Endothelial cell of umbilical vein (primary cell): ENCODE data around the gene ITPRIP. TPM values are rescaled to one million over a fixed set of nuclear protein-coding genes. Genes with fewer than 3 reads are reported as not detected.

Experiments
- BruUV-seq: library from RNA; stranded (reverse); fragments of 400-500 nt; replicated peaks from 2 replicates; lab custom pipeline; 2021; lab: Mats Ljungman, UMichigan
- CTCF ChIA-PET: fragments of 300-600, 350-600 bp; sonication (Branson Sonifier 250); formaldehyde crosslinking; loops from one replicate; lab custom pipeline; 2021; ENCODE audit warnings: antibody characterized with exemption, inconsistent platforms; lab: Charles Lee
- POLR2A ChIA-PET: fragments of 300-600, 350-600 bp; sonication (Branson Sonifier 250); formaldehyde crosslinking; loops from one replicate; lab custom pipeline; 2021; ENCODE audit warnings: antibody characterized with exemption, inconsistent platforms; lab: Charles Lee
- DNase-seq: peaks from one replicate; pipeline ENCODE4 v3.0.0-alpha.2; 2011; ENCODE audit warnings: low read depth, low spot score
- FAIRE-seq: peaks from 2 replicates; lab custom pipeline; 2011; peaks lifted over from hg19 to GRCh38; lab: Jason Lieb, UNC
- H2AFZ ChIP-seq: 2 replicates; pipeline ENCODE4 v1.6.0; 2012; ENCODE audit warnings: low read depth, low read length, control low read depth, inconsistent platforms
- H3K27ac ChIP-seq: 2 replicates; pipeline ENCODE4 v1.5.1; 2011; ENCODE audit warnings: low read depth, mild to moderate bottlenecking, control low read depth, low read length, moderate library complexity; ENCODE audit not compliant: insufficient read depth
- H3K27me3 ChIP-seq, 2 experiments: 2 replicates each; pipeline versions ENCODE4 v1.6.0 to v1.6.1; 2011; ENCODE audit warnings: low read length in 2 of 2, mixed read lengths in 1 of 2; ENCODE audit not compliant: control insufficient read depth in 2 of 2, insufficient read depth in 2 of 2
- H3K36me3 ChIP-seq, 2 experiments: 2 replicates in 1 of 2; 3 replicates in 1 of 2; pipeline ENCODE4 v1.5.1; 2011; ENCODE audit warnings: low read length in 2 of 2, mild to moderate bottlenecking in 1 of 2, moderate library complexity in 1 of 2; ENCODE audit not compliant: control insufficient read depth in 2 of 2, insufficient read depth in 2 of 2; ENCODE audit errors: extremely low read depth in 1 of 2
- H3K4me1 ChIP-seq: 3 replicates; pipeline ENCODE4 v1.5.1; 2011; ENCODE audit warnings: mild to moderate bottlenecking, low read length; ENCODE audit not compliant: control insufficient read depth, insufficient read depth; ENCODE audit errors: extremely low read depth
- H3K4me2 ChIP-seq: 2 replicates; pipeline ENCODE4 v1.6.1; 2011; ENCODE audit warnings: low read length, control low read depth, mixed read lengths; ENCODE audit not compliant: insufficient read depth
- H3K4me3 ChIP-seq, 3 experiments: fragments of 200-600 bp in 1 of 3; sonication (generic), shearing (Covaris generic) in 1 of 3; replicated peaks in 1 of 3; 2 replicates each; pipeline ENCODE4 v1.5.1; 2011 to 2016; ENCODE audit warnings: control low read depth in 3 of 3, low read length in 3 of 3, mild to moderate bottlenecking in 2 of 3, inconsistent platforms in 1 of 3, low read depth in 1 of 3, moderate library complexity in 1 of 3; ENCODE audit not compliant: insufficient read depth in 1 of 3
- H3K79me2 ChIP-seq: 2 replicates; pipeline ENCODE4 v1.6.0; 2012; ENCODE audit warnings: low read length, inconsistent platforms; ENCODE audit not compliant: control insufficient read depth, insufficient read depth
- H3K9ac ChIP-seq: replicated peaks from 2 replicates; pipeline ENCODE3; 2011; ENCODE audit warnings: low read length, control low read depth; ENCODE audit not compliant: insufficient read depth; ENCODE audit errors: extremely low read depth
- H3K9me1 ChIP-seq: replicated peaks from 3 replicates; pipeline ENCODE4 v1.6.0; 2011; ENCODE audit warnings: mild to moderate bottlenecking, low read length; ENCODE audit not compliant: control insufficient read depth, insufficient read depth; ENCODE audit errors: extremely low read depth
- H3K9me3 ChIP-seq: replicated peaks from 2 replicates; pipeline ENCODE4 v1.5.1; 2012; ENCODE audit warnings: low read length, inconsistent platforms; ENCODE audit not compliant: control insufficient read depth, insufficient read depth
- H4K20me1 ChIP-seq: replicated peaks from 2 replicates; pipeline ENCODE3; 2011; ENCODE audit warnings: mild to moderate bottlenecking, low read length; ENCODE audit not compliant: control insufficient read depth, insufficient read depth; ENCODE audit errors: extremely low read depth
- EZH2 ChIP-seq: IDR thresholded peaks from 2 replicates; pipeline ENCODE4 v1.6.1; 2012; ENCODE audit warnings: borderline replicate concordance, low read depth, mild to moderate bottlenecking, moderate library complexity, low read length, inconsistent platforms; ENCODE audit not compliant: severe bottlenecking
- FOS ChIP-seq: IDR thresholded peaks from 2 replicates; pipeline ENCODE4 v1.6.1; 2011; ENCODE audit warnings: mild to moderate bottlenecking, low read length, moderate library complexity, borderline replicate concordance; ENCODE audit not compliant: insufficient read depth
- GATA2 ChIP-seq: IDR thresholded peaks from 2 replicates; pipeline ENCODE4 v1.7.0; 2011; ENCODE audit warnings: low read depth, mild to moderate bottlenecking, moderate library complexity, mixed read lengths, low read length; ENCODE audit not compliant: insufficient read length, insufficient read depth
- JUN ChIP-seq: IDR thresholded peaks from 2 replicates; pipeline ENCODE4 v1.6.1; 2011; ENCODE audit warnings: borderline replicate concordance, low read depth; ENCODE audit not compliant: insufficient read length, insufficient read depth
- MYC ChIP-seq: IDR thresholded peaks from one replicate; pipeline ENCODE4 v1.6.1; 2011; ENCODE audit warnings: mild to moderate bottlenecking, low read depth, low read length
- POLR2A ChIP-seq: IDR thresholded peaks from 2 replicates; pipeline ENCODE4 v1.6.1; 2012; ENCODE audit warnings: low read depth, mild to moderate bottlenecking, control low read depth, low read length
- POLR2AphosphoS5 ChIP-seq: IDR thresholded peaks from 2 replicates; pipeline ENCODE4 v1.6.1; 2012; ENCODE audit warnings: low read depth, mild to moderate bottlenecking, control low read depth, low read length, moderate library complexity; ENCODE audit not compliant: insufficient read depth
- dilution Hi-C: fragments of 300-500 bp; cut with MboI; formaldehyde crosslinking; loops from one replicate; pipeline ENCODE4 v1.15.0; 2019; ENCODE audit warnings: low sequenced_read_pairs; ENCODE audit not compliant: extremely low pct_ligation_motif_present
- intact Hi-C: fragments of 100-400 bp; cut with micrococcal nuclease; formaldehyde crosslinking; loops from one replicate; pipeline ENCODE4 v1.10.0; 2022
- polyA plus RNA-seq, 4 experiments: library from polyadenylated mRNA; depleted of rRNA in 3 of 4; stranded (reverse) in 3 of 4; unstranded in 1 of 4; fragments of >200 nt; gene quantifications; 2 replicates each; pipeline versions ENCODE4 v1.2.1 to v1.2.3, GENCODE V29; 2011 to 2012; ENCODE audit warnings: missing spikeins in 1 of 4
- total RNA-seq: library from RNA; stranded (reverse); gene quantifications from 2 replicates; pipeline ENCODE4 v1.2.3, GENCODE V29; 2021
- TF ChIP-seq, protein P1 (sequence below), 2 donors: IDR thresholded peaks; 1 replicate in 1 of 2; 2 replicates in 1 of 2; pipeline ENCODE4 v1.5.1; 2011; ENCODE audit warnings: low read length in 2 of 2, mild to moderate bottlenecking in 2 of 2, moderate library complexity in 2 of 2, control low read depth in 1 of 2, inconsistent platforms in 1 of 2, low read depth in 1 of 2; ENCODE audit not compliant: insufficient read depth in 1 of 2; ENCODE audit errors: extremely low read depth in 1 of 2
- TF ChIP-seq, protein P2 (sequence below): IDR thresholded peaks from 2 replicates; pipeline ENCODE4 v1.6.1; 2011; ENCODE audit not compliant: insufficient read depth, insufficient read length

Gene ITPRIP
- total and polyA plus RNA-seq, 2 donors (not counting 3 experiments of a cell fraction or from before 2014, with no cell fraction given): 31.4 to 33.2 TPM

DNA sequence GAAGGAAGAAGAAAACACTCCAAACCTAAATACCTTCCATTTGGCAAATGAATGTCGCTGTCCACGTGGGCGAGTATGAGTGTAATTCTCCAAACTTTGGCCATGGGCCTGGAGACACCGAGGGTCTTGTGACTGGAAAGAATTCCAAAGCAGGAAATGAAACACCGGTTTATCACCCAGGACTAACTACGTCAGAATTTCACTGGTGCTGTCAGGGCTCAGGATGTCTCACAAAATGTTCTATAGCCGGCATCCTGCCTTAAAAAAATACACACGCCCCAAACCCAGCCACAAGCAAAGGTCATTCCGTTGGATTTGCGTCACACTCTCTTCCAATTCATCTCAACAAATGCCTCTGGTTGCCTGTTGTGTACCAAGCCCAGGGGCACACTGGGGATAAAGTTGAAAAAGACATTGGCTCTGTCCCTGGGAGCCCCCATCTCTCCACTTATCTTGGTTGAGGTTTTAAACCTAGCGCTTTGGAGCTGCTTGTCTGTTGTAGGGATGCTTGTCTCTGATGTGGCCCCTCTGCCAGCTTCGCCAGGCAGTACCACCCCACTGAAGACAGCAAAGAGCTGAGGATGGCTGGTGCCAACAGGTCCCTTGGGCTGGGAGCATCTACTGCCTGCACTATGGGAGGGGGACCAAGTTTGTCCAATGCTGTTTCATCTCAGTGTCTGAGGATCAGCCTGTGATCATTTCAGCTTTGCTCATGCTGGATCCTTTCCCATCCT is 38.1 kb downstream of the ITPRIP start:
- ChIA-PET POLR2A (interaction anchor here (0.6 kb wide), 1 partner anchor 36 kb away, joined by 7 read pairs; no protein-coding TSS in a partner anchor), CTCF (interaction anchor here (0.9 to 3.4 kb wide), 8 partner anchors 9 to 51 kb away, joined by 3 to 34 read pairs (median 6); partner anchors contain the start of gene ITPRIP)
- no peaks in the 10 kb centered on the region for H3K9me3 ChIP-seq
- dilution Hi-C loops (no loop called here), intact Hi-C loops (loop anchor here (1.0 kb wide), 3 partner anchors 9 to 38 kb away; partner anchors contain the start of gene ITPRIP)
- H3K9me1 ChIP-seq: no peaks in the 10 kb centered on the region
- peak overlapping the region; percentile 89 for H3K27ac ChIP-seq
- H3K4me1 ChIP-seq: peaks cover 28% of the 10 kb centered on the region
- BruUV-seq: TSS peak; percentile 83
- DNase-seq: peak; percentile 96
- FAIRE-seq: peak; percentile 96
- no peak overlapping the region for H3K4me3 ChIP-seq
- H3K9ac ChIP-seq: peak overlapping the region; percentile 81
- H3K36me3 ChIP-seq: no peaks in the 10 kb centered on the region
- H2AFZ ChIP-seq: peak overlapping the region; percentile 7
- peak overlapping the region; percentile 33 for H3K4me2 ChIP-seq
- TF ChIP-seq FOS (peak; percentile 74), EZH2 (no peak), MYC (no peak), JUN (peak; percentile 87), POLR2A (peak; percentile 39), POLR2AphosphoS5 (peak; percentile 46), GATA2 (peak; percentile 58)
- TF ChIP-seq, protein P1, sequence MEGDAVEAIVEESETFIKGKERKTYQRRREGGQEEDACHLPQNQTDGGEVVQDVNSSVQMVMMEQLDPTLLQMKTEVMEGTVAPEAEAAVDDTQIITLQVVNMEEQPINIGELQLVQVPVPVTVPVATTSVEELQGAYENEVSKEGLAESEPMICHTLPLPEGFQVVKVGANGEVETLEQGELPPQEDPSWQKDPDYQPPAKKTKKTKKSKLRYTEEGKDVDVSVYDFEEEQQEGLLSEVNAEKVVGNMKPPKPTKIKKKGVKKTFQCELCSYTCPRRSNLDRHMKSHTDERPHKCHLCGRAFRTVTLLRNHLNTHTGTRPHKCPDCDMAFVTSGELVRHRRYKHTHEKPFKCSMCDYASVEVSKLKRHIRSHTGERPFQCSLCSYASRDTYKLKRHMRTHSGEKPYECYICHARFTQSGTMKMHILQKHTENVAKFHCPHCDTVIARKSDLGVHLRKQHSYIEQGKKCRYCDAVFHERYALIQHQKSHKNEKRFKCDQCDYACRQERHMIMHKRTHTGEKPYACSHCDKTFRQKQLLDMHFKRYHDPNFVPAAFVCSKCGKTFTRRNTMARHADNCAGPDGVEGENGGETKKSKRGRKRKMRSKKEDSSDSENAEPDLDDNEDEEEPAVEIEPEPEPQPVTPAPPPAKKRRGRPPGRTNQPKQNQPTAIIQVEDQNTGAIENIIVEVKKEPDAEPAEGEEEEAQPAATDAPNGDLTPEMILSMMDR (IDR thresholded peaks at IDR 0.05; ENCODE audit: extremely low read depth in 1 of 2, insufficient read depth in 1 of 2, low read depth in 1 of 2, low read length in 2 of 2): no peak
- TF ChIP-seq, protein P2, sequence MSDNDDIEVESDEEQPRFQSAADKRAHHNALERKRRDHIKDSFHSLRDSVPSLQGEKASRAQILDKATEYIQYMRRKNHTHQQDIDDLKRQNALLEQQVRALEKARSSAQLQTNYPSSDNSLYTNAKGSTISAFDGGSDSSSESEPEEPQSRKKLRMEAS: peak; percentile 84
- no peaks in the 10 kb centered on the region for H3K27me3 ChIP-seq
- H3K79me2 ChIP-seq: no peaks in the 10 kb centered on the region
- no peaks in the 10 kb centered on the region for H4K20me1 ChIP-seq
